NCI-H2171 treated with DMSO at 0.1 percent for 48 hours (cell line): ENCODE measurements around the gene CACNA1H.
A peak's percentile ranks its signal among the peaks of the same experiment; 100 is the strongest.
"Not testable (repeated sequence)": the region's sequence is repeated elsewhere in the genome, so short reads cannot be mapped to it uniquely, and the experiment has no call there.

ENCODE experiments used
- DNase-seq: peaks from one replicate; lab custom pipeline; 2025; lab: John Stamatoyannopoulos, UW

Gene CACNA1H

GRCh38 chr16:1226692-1227091 lies 73.8 kb downstream of the CACNA1H start:
- not testable (repeated sequence) for DNase-seq

- DNase-seq, result not testable (repeated sequence)
These were observed 75.3 kb downstream of the CACNA1H start for GRCh38 chr16:1228227-1228626.

GRCh38 chr16:1229476-1229875 lies 76.6 kb downstream of the CACNA1H start:
- DNase-seq, result not testable (repeated sequence)

GRCh38 chr16:1230084-1230470 lies 77.2 kb downstream of the CACNA1H start, which contains the start of gene TPSB2:
TSS of gene TPSB2 (minus strand) at chr16:1230184. CDS start at chr16:1229951, 233 bp downstream.
- not testable (repeated sequence) for DNase-seq

GRCh38 chr16:1230471-1231212 lies 77.7 kb downstream of the CACNA1H start:
- DNase-seq, result not testable (repeated sequence)

GRCh38 chr16:1231301-1231700 lies 78.4 kb downstream of the CACNA1H start:
- not testable (repeated sequence) for DNase-seq

GRCh38 chr16:1232049-1232748 lies 79.3 kb downstream of the CACNA1H start:
- not testable (repeated sequence) for DNase-seq

GRCh38 chr16:1236659-1237058 lies 83.8 kb downstream of the CACNA1H start:
- DNase-seq, result not testable (repeated sequence)

- no peak for DNase-seq
These were observed 85.1 kb downstream of the CACNA1H start for GRCh38 chr16:1237990-1238389.

- peak; percentile 28 for DNase-seq
These were observed 86.0 kb downstream of the CACNA1H start for GRCh38 chr16:1238909-1239308.

GRCh38 chr16:1239575-1239974 lies 86.7 kb downstream of the CACNA1H start:
- DNase-seq, result not testable (repeated sequence)

GRCh38 chr16:1240436-1240835 lies 87.5 kb downstream of the CACNA1H start, which contains the start of gene TPSAB1:
TSS of gene TPSAB1 (plus strand) at chr16:1240705. CDS start at chr16:1240939, 234 bp downstream.
- not testable (repeated sequence) for DNase-seq

- DNase-seq, result not testable (repeated sequence)
These were observed 88.2 kb downstream of the CACNA1H start for GRCh38 chr16:1241081-1241480.

GRCh38 chr16:1243363-1243762 lies 90.5 kb downstream of the CACNA1H start:
- not testable (repeated sequence) for DNase-seq

- DNase-seq, result not testable (repeated sequence)
These were observed 91.3 kb downstream of the CACNA1H start for GRCh38 chr16:1243907-1244850.

- DNase-seq, result no peak
These were observed 92.0 kb downstream of the CACNA1H start for GRCh38 chr16:1244881-1245280.

- no peak for DNase-seq
These were observed 92.6 kb downstream of the CACNA1H start for GRCh38 chr16:1245452-1246020.

- DNase-seq, result not testable (repeated sequence)
These were observed 95.1 kb downstream of the CACNA1H start for GRCh38 chr16:1247903-1248537.

- not testable (repeated sequence) for DNase-seq
These were observed 96.3 kb downstream of the CACNA1H start for GRCh38 chr16:1249031-1249755.

- DNase-seq, result not testable (repeated sequence)
These were observed 100.9 kb downstream of the CACNA1H start for GRCh38 chr16:1253701-1254364.
